SU-DHL-6 (cell line): ENCODE data around the gene ETV6.

Experiments
- H2AFZ ChIP-seq: fragments of 200-600 bp; sonication (generic); 2 replicates; pipeline ENCODE4 v1.6.1; 2014; ENCODE audit warnings: low read depth, mild to moderate bottlenecking, moderate library complexity, mixed read lengths, antibody characterized with exemption, low read length; ENCODE audit not compliant: severe bottlenecking
- H3F3A ChIP-seq: fragments of 200-600 bp; shearing (Covaris generic); 2 replicates; pipeline ENCODE4 v1.6.0; 2016; ENCODE audit warnings: antibody characterized with exemption, mild to moderate bottlenecking; ENCODE audit not compliant: insufficient read depth
- H3K27ac ChIP-seq: fragments of 200-600 bp; sonication (generic); 2 replicates; pipeline ENCODE4 v1.5.1; 2016; ENCODE audit warnings: low read depth, mild to moderate bottlenecking, low read length, moderate library complexity, mixed read lengths
- H3K27me3 ChIP-seq: fragments of 200-600 bp; sonication (generic), shearing (Covaris generic); 2 replicates; pipeline ENCODE4 v1.6.0; 2014; ENCODE audit warnings: mild to moderate bottlenecking, low read length
- H3K36me3 ChIP-seq: fragments of 200-600 bp; sonication (generic); 2 replicates; pipeline ENCODE4 v1.6.1; 2014; ENCODE audit warnings: mild to moderate bottlenecking, low read length, mixed read lengths
- H3K4me2 ChIP-seq: fragments of 300-600, 200-600 bp; shearing (Covaris generic), sonication (generic); 2 replicates; pipeline ENCODE4 v1.6.0; 2014; ENCODE audit warnings: low read length, low read depth, mild to moderate bottlenecking; ENCODE audit not compliant: poor library complexity, severe bottlenecking
- H3K4me3 ChIP-seq: fragments of 200-600 bp; sonication (generic); 2 replicates; pipeline ENCODE4 v1.5.1; 2014; ENCODE audit warnings: antibody characterized with exemption, low read length, mild to moderate bottlenecking, mixed read lengths; ENCODE audit not compliant: insufficient read depth, poor library complexity, severe bottlenecking
- H3K79me2 ChIP-seq: fragments of 200-600 bp; sonication (generic); 2 replicates; pipeline ENCODE4 v1.6.1; 2014; ENCODE audit warnings: mild to moderate bottlenecking, low read length, moderate library complexity; ENCODE audit not compliant: insufficient read depth
- H3K9ac ChIP-seq: fragments of 200-600 bp; sonication (generic); 2 replicates; pipeline ENCODE4 v1.7.0; 2014; ENCODE audit warnings: mild to moderate bottlenecking, low read length
- H3K9me2 ChIP-seq: fragments of 200-600 bp; sonication (generic); replicated peaks from 2 replicates; pipeline ENCODE4 v1.6.1; 2014; ENCODE audit warnings: low read length; ENCODE audit not compliant: insufficient read depth
- H3K9me3 ChIP-seq: fragments of 200-600 bp; sonication (generic); 2 replicates; pipeline ENCODE4 v1.6.1; 2014; ENCODE audit warnings: low read length, mixed read lengths; ENCODE audit not compliant: insufficient read depth
- H4K20me1 ChIP-seq: fragments of 200-600 bp; sonication (generic); 2 replicates; pipeline ENCODE4 v1.6.1; 2014; ENCODE audit warnings: low read depth, mild to moderate bottlenecking, antibody characterized with exemption, low read length, moderate library complexity, mixed read lengths
- CTCF ChIP-seq: fragments of 200-600 bp; sonication (generic); IDR thresholded peaks from one replicate; pipeline ENCODE4 v1.5.1; 2017; ENCODE audit warnings: antibody characterized with exemption, mild to moderate bottlenecking, low read length, moderate library complexity; ENCODE audit not compliant: insufficient read depth, poor library complexity, severe bottlenecking
- EZH2phosphoT487 ChIP-seq: fragments of 200-600 bp; sonication (generic), shearing (Covaris generic); conservative IDR thresholded peaks from 2 replicates; pipeline ENCODE4 v1.6.1; 2018; ENCODE audit warnings: mild to moderate bottlenecking, antibody characterized with exemption, low read length, moderate library complexity, mixed read lengths

Gene ETV6

GRCh38 chr12:11688379-11688778 lies 38.9 kb downstream of the ETV6 start:
- no peaks in the 10 kb centered on the region for H3K9me3 ChIP-seq
- H2AFZ ChIP-seq, result no peak overlapping the region
- no peak overlapping the region for H3K9ac ChIP-seq
- no peak for TF ChIP-seq CTCF
- TF ChIP-seq EZH2phosphoT487, result no peak
- H3K4me3 ChIP-seq, result no peak overlapping the region
- no peaks in the 10 kb centered on the region for H3F3A ChIP-seq
- H3K36me3 ChIP-seq, result no peaks in the 10 kb centered on the region
- no peaks in the 10 kb centered on the region for H3K27me3 ChIP-seq
- H3K9me2 ChIP-seq, result no peaks in the 10 kb centered on the region
- H4K20me1 ChIP-seq, result no peaks in the 10 kb centered on the region
- H3K27ac ChIP-seq, result no peak overlapping the region
- H3K79me2 ChIP-seq, result no peaks in the 10 kb centered on the region
- no peak overlapping the region for H3K4me2 ChIP-seq

GRCh38 chr12:11688831-11689230 lies 39.4 kb downstream of the ETV6 start:
- H3K9ac ChIP-seq, result no peak overlapping the region
- no peak overlapping the region for H3K4me2 ChIP-seq
- H2AFZ ChIP-seq, result no peak overlapping the region
- H3K9me2 ChIP-seq, result no peaks in the 10 kb centered on the region
- H3K36me3 ChIP-seq, result no peaks in the 10 kb centered on the region
- TF ChIP-seq CTCF (no peak), EZH2phosphoT487 (no peak)
- H3K4me3 ChIP-seq, result no peak overlapping the region
- no peaks in the 10 kb centered on the region for H3K79me2 ChIP-seq
- no peak overlapping the region for H3K27ac ChIP-seq
- no peaks in the 10 kb centered on the region for H4K20me1 ChIP-seq
- H3K27me3 ChIP-seq, result no peaks in the 10 kb centered on the region
- H3K9me3 ChIP-seq, result no peaks in the 10 kb centered on the region
- H3F3A ChIP-seq, result no peaks in the 10 kb centered on the region

- no peaks in the 10 kb centered on the region for H3K27me3 ChIP-seq
- no peak overlapping the region for H3K27ac ChIP-seq
- no peak overlapping the region for H3K4me3 ChIP-seq
- no peaks in the 10 kb centered on the region for H3K36me3 ChIP-seq
- no peak for TF ChIP-seq EZH2phosphoT487
- TF ChIP-seq CTCF, result no peak
- H3K4me2 ChIP-seq, result no peak overlapping the region
- no peak overlapping the region for H2AFZ ChIP-seq
- H3K9me3 ChIP-seq, result no peaks in the 10 kb centered on the region
- H3K9ac ChIP-seq, result no peak overlapping the region
- H3F3A ChIP-seq, result no peaks in the 10 kb centered on the region
- H3K9me2 ChIP-seq, result no peaks in the 10 kb centered on the region
- no peaks in the 10 kb centered on the region for H3K79me2 ChIP-seq
- no peaks in the 10 kb centered on the region for H4K20me1 ChIP-seq
These were observed 40.2 kb downstream of the ETV6 start for GRCh38 chr12:11689591-11690186.

- H3K9ac ChIP-seq, result no peak overlapping the region
- H3K27me3 ChIP-seq, result no peaks in the 10 kb centered on the region
- H3K27ac ChIP-seq, result no peak overlapping the region
- H3K36me3 ChIP-seq, result no peaks in the 10 kb centered on the region
- H3K4me2 ChIP-seq, result no peak overlapping the region
- no peaks in the 10 kb centered on the region for H3K9me2 ChIP-seq
- H4K20me1 ChIP-seq, result no peaks in the 10 kb centered on the region
- H3K79me2 ChIP-seq, result no peaks in the 10 kb centered on the region
- H3K9me3 ChIP-seq, result no peaks in the 10 kb centered on the region
- H3K4me3 ChIP-seq, result no peak overlapping the region
- H2AFZ ChIP-seq, result no peak overlapping the region
- H3F3A ChIP-seq, result no peaks in the 10 kb centered on the region
- no peak for TF ChIP-seq CTCF
- no peak for TF ChIP-seq EZH2phosphoT487
These were observed 43.6 kb downstream of the ETV6 start for GRCh38 chr12:11693067-11693466.
